Activated CD8-positive, alpha-beta memory T cell treated with anti-CD3 and anti-CD28 coated beads, Interleukin-2, amount 10 ng/mL, durations not matched to agents 7 days and 5 days (primary cell): ENCODE measurements around the gene AZGP1. TPM values are rescaled to one million over a fixed set of nuclear protein-coding genes. Genes with fewer than 3 reads are reported as not detected.
"Not testable (repeated sequence)": the region's sequence is repeated elsewhere in the genome, so short reads cannot be mapped to it uniquely, and the experiment has no call there.

Source experiments
- ATAC-seq: fragments of 150-1000 bp; cut with Tn5 transposase; one replicate; pipeline ENCODE4 v1.10.0; 2021; ENCODE audit warnings: moderate library complexity
- CTCF ChIA-PET: fragments of 350-600 bp; sonication (Branson Sonifier 250); formaldehyde crosslinking; loops from one replicate; lab custom pipeline; 2021; ENCODE audit warnings: antibody characterized with exemption; lab: Charles Lee
- DNase-seq: peaks from one replicate; pipeline ENCODE4 v3.0.0-alpha.2; 2020
- H3K27ac Mint-ChIP-seq: one replicate; pipeline ENCODE4 v1.8.0; 2021; ENCODE audit warnings: mild to moderate bottlenecking, mixed read lengths
- H3K27me3 Mint-ChIP-seq: one replicate; pipeline ENCODE4 v1.8.0; 2021; ENCODE audit warnings: mixed read lengths
- H3K36me3 Mint-ChIP-seq: one replicate; pipeline ENCODE4 v1.8.0; 2021; ENCODE audit warnings: mild to moderate bottlenecking, mixed read lengths
- H3K4me1 Mint-ChIP-seq: one replicate; pipeline ENCODE4 v1.8.0; 2021; ENCODE audit warnings: mixed read lengths
- H3K4me3 Mint-ChIP-seq: one replicate; pipeline ENCODE4 v1.8.0; 2021; ENCODE audit warnings: mild to moderate bottlenecking, moderate library complexity, mixed read lengths
- H3K9me3 Mint-ChIP-seq: one replicate; pipeline ENCODE4 v1.8.0; 2022; ENCODE audit warnings: low read depth, mixed read lengths
- total RNA-seq, 2 experiments: library from RNA; stranded (reverse); gene quantifications; one replicate each; pipeline ENCODE4 v1.2.3, GENCODE V29; 2021

The AZGP1 gene
- total RNA-seq, 2 experiments from 2014 or later, result not detected

DNA sequence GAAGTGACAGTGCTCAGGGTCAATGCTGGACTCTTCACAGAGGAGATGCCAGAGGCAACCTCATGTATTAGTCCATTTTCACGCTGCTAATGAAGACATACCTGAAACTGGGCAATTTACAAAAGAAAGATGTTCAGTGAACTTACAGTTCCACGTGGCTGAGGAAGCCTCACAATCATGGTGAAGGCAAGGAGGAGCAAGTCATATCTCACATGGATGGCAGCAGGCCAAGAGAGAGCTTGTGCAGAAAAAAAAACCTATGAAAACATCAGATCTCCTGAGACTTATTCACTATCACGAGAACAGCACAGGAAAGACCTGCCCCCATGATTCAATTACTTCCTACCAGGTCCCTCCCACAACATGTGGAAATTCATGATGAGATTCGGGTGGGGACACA, 40.8 kb downstream of the AZGP1 start:
- DNase-seq, CTCF ChIA-PET, H3K27ac Mint-ChIP-seq, H3K36me3 Mint-ChIP-seq, H3K4me3 Mint-ChIP-seq, H3K9me3 Mint-ChIP-seq, ATAC-seq: not testable (repeated sequence)
- peaks cover 22% of the 10 kb centered on the region for H3K27me3 Mint-ChIP-seq
- peaks cover 10% of the 10 kb centered on the region for H3K4me1 Mint-ChIP-seq

DNA sequence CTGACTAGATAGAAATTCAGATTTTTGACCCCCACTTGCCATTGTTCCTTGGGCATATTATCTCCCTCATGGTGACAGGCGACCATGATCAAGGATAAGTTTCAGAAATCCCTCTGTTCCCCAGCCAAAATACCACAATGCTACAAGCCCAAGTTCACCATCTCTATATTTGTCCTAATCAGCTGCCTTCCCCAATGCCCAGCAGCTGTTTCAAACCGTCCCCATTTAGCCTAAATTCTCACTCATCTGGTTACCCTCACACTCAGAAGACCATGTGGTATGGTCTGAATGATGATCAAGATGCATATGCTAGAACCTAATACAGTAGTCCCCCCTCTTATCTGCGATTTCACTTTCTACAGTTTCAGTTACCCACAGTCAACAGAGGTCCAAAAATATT, 45.5 kb downstream of the AZGP1 start:
- Mint-ChIP-seq H3K27me3 (peaks cover 41% of the 10 kb centered on the region), H3K36me3 (no peaks in the 10 kb centered on the region), H3K4me3 (no peak overlapping the region), H3K4me1 (peaks cover 23% of the 10 kb centered on the region), H3K27ac (no peak overlapping the region), H3K9me3 (no peaks in the 10 kb centered on the region)
- ATAC-seq, result no peak
- CTCF ChIA-PET, result interaction anchor here (0.8 to 2.6 kb wide), 6 partner anchors 11 to 59 kb away, joined by 3 to 16 read pairs (median 5); partner anchors contain the start of gene TRIM4
- DNase-seq, result no peak

DNA sequence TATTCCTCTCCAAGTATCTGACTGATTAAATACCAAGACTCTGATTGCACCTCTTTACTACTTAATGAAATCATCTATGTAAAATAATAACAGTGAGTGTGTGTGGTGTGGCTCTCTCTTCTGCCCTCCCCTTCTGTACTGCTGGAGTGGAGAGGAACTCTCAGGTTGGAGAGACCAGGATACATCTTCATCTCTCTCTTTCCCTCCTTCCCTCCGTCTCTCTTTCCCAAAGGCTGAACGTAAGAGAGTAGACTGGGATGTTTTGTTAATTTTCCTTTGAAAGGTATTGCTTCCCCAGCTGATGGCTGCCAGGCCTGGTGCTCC, 46.1 kb downstream of the AZGP1 start:
- Mint-ChIP-seq H3K36me3 (no peaks in the 10 kb centered on the region), H3K27me3 (peaks cover 42% of the 10 kb centered on the region), H3K4me1 (peaks cover 17% of the 10 kb centered on the region), H3K4me3 (peak overlapping the region; percentile 53), H3K27ac (no peak overlapping the region), H3K9me3 (no peaks in the 10 kb centered on the region)
- CTCF ChIA-PET, result interaction anchor here (0.7 to 2.6 kb wide), 10 partner anchors 9 to 124 kb away, joined by 3 to 16 read pairs (median 4); partner anchors contain the start of gene TRIM4
- DNase-seq (no peak), ATAC-seq (peak; percentile 42)

DNA sequence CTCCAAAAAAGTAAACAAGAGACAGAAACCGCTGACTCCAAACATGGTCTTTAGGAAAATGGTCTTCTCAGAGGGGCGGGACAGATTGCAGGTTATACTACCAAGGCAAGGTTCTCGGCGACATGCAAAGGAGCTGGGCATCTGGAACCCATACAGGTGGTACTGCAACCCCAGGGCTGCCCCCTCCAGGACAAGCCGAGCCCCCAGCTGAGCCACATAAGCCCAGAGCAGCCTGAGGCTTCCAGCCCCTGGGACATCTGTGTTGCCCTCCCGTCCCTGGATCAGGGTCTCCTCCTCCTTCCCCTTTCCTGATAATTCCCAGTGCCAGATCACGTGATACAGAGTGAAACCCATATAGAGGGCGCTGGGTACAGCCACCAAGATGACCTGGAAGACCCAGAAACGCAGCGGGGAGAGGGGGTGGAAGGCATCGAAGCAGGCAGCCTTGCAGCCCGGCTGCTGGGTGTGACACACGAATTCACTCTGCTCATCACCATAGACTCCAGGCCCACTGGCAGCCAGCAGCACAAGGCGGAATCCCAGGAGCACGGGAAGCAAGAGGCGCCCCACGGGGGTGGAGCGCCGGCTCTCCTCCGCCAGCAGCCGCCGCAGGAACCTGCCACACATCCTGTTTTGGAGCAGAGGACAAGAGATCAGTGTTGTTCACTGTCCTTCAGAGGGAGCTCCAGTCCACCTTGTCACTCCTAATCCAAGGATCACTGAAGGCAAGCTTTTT, 46.7 kb downstream of the AZGP1 start, which contains the start of gene GJC3:
GJC3 (minus strand) TSS at position 627 of the 736 bp plus-strand sequence; CDS start at position 627, 0 bp downstream.
- H3K27ac Mint-ChIP-seq, result no peak within 1 kb of the TSS
- H3K27me3 Mint-ChIP-seq, result peaks cover 40% of the 10 kb centered on the region
- CTCF ChIA-PET, result interaction anchor here (0.7 to 2.6 kb wide), 10 partner anchors 10 to 124 kb away, joined by 3 to 16 read pairs (median 4); partner anchors contain the start of gene TRIM4
- DNase-seq (peak; percentile 65), ATAC-seq (peak; percentile 96)
- no peaks in the 10 kb centered on the region for H3K36me3 Mint-ChIP-seq
- peaks cover 17% of the 10 kb centered on the region for H3K4me1 Mint-ChIP-seq
- H3K4me3 Mint-ChIP-seq, result peak within 1 kb of the TSS; percentile 53
- no peaks in the 10 kb centered on the region for H3K9me3 Mint-ChIP-seq

DNA sequence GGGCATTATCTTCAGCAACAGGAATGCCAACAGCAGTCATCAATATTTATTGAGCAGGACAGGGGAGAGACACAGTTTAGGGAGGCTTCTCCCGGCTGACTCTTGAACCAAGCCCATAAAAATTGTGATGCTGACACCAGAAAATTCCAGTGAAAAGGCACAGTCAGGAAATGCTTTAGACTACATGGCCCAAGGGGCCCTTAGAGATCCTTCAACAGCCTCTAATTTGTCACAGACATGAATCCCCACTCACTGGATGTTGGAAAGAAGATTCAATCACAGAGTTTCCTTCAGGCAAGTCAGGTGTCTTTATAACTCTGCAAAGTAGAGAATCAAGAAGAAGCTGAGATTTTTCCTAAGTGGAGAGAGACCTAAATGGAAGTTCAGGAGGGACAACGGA, 47.6 kb downstream of the AZGP1 start:
- CTCF ChIA-PET, result interaction anchor here (1.8 to 2.6 kb wide), 2 partner anchors 9 to 15 kb away, joined by 6 to 16 read pairs; partner anchors contain the start of gene TRIM4
- Mint-ChIP-seq H3K27ac (no peak overlapping the region), H3K36me3 (no peaks in the 10 kb centered on the region), H3K27me3 (peaks cover 40% of the 10 kb centered on the region), H3K4me1 (peaks cover 17% of the 10 kb centered on the region), H3K4me3 (no peak overlapping the region), H3K9me3 (no peaks in the 10 kb centered on the region)
- no peak for ATAC-seq
- no peak for DNase-seq

DNA sequence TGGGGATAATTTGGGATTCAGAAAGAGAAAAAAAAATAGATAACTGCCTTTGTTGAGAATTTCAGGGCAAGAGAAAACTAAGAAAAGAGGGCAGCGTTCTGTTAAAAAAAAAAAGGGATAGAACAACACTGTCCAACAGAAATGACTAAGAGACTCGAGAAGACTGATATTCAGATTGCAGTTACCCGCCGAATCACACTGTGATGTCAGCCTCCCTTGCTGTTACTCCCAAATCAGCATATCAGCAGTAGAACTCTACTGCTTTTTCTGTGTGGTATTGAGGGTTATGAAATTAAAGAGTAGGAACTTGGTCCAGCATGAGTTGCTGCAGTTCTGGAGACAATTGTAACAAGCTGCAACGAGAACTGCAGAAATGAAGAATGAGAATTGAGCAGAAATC, 48.3 kb downstream of the AZGP1 start:
- Mint-ChIP-seq H3K4me3 (no peak overlapping the region), H3K9me3 (no peaks in the 10 kb centered on the region), H3K4me1 (peaks cover 17% of the 10 kb centered on the region), H3K27ac (no peak overlapping the region), H3K36me3 (no peaks in the 10 kb centered on the region), H3K27me3 (peaks cover 37% of the 10 kb centered on the region)
- DNase-seq (no peak), ATAC-seq (no peak)
- CTCF ChIA-PET, result interaction anchor here (0.5 to 0.9 kb wide), 2 partner anchors 9 to 211 kb away, joined by 3 read pairs; no protein-coding TSS in a partner anchor

DNA sequence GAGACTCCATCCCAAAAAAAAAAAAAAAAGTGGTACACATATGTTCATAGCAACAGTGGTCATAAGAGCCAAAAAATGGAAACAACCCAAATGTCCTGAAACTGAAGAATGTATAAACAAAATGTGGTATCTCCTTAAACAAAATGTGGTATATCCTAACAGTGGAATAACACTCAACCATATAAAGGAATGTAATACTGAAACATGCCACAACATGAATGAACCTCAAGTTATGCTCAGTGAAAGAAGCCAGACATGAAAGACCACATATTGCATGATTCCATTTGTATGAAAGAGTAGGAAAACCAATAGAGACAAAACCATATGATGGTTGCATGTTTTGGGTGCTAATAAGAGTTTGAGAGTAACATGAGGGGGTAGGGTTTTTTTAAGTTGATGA, 49.5 kb downstream of the AZGP1 start:
- Mint-ChIP-seq H3K4me1 (peaks cover 19% of the 10 kb centered on the region), H3K9me3 (no peaks in the 10 kb centered on the region), H3K4me3 (no peak overlapping the region), H3K27me3 (peaks cover 35% of the 10 kb centered on the region), H3K36me3 (peaks cover 9% of the 10 kb centered on the region), H3K27ac (no peak overlapping the region)
- no peak for ATAC-seq
- CTCF ChIA-PET, result interaction anchor here (0.7 kb wide), 1 partner anchor 1151 kb away, joined by 3 read pairs; no protein-coding TSS in a partner anchor
- no peak for DNase-seq

DNA sequence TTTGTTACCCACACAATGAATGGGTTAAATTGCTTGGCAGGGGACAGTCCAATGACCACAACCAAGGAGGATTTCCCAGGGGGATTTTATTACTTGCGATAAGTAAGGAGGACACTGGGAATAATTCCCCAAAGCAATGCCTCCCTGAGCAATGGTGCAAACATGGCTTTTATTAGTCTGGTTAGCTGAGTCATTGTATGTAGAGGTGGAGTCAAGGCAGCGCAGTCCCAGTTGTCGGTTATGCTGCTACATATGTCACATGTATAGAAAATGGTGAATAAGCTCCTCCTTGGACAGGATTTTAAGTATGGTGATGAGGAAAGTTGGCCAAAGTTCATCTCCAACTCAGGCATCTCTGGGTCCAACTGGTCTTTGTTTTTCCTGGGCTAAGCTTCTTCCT, 52.6 kb downstream of the AZGP1 start:
- CTCF ChIA-PET, result interaction anchor here (0.6 to 1.4 kb wide), 3 partner anchors 10 to 106 kb away, joined by 3 to 4 read pairs (median 3); no protein-coding TSS in a partner anchor
- no peak overlapping the region for H3K27ac Mint-ChIP-seq
- H3K36me3 Mint-ChIP-seq, result peaks cover 14% of the 10 kb centered on the region
- H3K4me3 Mint-ChIP-seq, result no peak overlapping the region
- DNase-seq (no peak), ATAC-seq (no peak)
- H3K27me3 Mint-ChIP-seq, result peaks cover 28% of the 10 kb centered on the region
- peaks cover 21% of the 10 kb centered on the region for H3K4me1 Mint-ChIP-seq
- no peaks in the 10 kb centered on the region for H3K9me3 Mint-ChIP-seq

DNA sequence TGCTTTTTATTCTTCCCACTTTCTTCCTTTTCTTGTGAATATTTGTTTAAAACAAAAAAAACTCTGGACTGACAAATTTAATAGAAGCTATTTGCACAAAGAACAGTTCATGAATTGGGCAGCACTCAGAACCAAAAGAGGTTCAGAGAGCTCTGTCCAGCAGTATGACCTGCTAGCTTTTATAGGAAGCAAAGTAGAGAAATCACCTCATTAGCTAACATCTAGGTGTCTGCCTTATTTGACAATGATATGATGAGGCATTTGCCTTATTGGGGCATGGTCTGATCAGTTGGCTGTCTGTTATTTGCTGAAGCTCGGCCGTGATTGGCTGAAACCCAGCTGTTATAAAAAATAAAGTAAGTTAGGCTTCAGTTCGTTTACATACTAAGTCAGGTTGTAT, 55.7 kb downstream of the AZGP1 start:
- Mint-ChIP-seq H3K27ac (peak overlapping the region; percentile 97), H3K36me3 (peaks cover 34% of the 10 kb centered on the region), H3K4me1 (peaks cover 43% of the 10 kb centered on the region), H3K27me3 (peaks cover 3% of the 10 kb centered on the region), H3K9me3 (no peaks in the 10 kb centered on the region), H3K4me3 (peak overlapping the region; percentile 94)
- CTCF ChIA-PET, result interaction anchor here (1.0 to 9.7 kb wide), 10 partner anchors 9 to 296 kb away, joined by 3 to 156 read pairs (median 4); partner anchors contain the start of genes GJC3 and ZSCAN21
- ATAC-seq (no peak), DNase-seq (no peak)

DNA sequence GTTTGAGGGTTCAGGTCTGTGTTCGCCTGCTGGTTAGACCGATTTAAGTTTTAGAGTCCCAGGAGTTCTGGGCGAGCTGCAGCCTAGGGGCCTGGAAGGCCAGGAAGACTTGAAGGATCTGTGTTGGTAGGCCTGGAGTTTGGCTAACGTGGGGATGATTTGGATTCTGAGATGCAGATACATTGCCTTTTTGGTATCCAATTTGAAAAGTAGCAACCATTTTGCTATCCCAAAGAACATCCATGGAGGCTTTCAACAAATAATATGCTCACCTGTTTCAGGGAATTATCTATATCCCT, 56.1 kb downstream of the AZGP1 start:
- CTCF ChIA-PET, result interaction anchor here (1.0 to 9.7 kb wide), 11 partner anchors 10 to 296 kb away, joined by 3 to 156 read pairs (median 5); partner anchors contain the start of genes GJC3 and ZSCAN21
- no peak for ATAC-seq
- Mint-ChIP-seq H3K27me3 (peaks cover 2% of the 10 kb centered on the region), H3K9me3 (no peaks in the 10 kb centered on the region), H3K4me1 (peaks cover 45% of the 10 kb centered on the region), H3K36me3 (peaks cover 36% of the 10 kb centered on the region), H3K27ac (peak overlapping the region; percentile 97), H3K4me3 (peak overlapping the region; percentile 94)
- no peak for DNase-seq

DNA sequence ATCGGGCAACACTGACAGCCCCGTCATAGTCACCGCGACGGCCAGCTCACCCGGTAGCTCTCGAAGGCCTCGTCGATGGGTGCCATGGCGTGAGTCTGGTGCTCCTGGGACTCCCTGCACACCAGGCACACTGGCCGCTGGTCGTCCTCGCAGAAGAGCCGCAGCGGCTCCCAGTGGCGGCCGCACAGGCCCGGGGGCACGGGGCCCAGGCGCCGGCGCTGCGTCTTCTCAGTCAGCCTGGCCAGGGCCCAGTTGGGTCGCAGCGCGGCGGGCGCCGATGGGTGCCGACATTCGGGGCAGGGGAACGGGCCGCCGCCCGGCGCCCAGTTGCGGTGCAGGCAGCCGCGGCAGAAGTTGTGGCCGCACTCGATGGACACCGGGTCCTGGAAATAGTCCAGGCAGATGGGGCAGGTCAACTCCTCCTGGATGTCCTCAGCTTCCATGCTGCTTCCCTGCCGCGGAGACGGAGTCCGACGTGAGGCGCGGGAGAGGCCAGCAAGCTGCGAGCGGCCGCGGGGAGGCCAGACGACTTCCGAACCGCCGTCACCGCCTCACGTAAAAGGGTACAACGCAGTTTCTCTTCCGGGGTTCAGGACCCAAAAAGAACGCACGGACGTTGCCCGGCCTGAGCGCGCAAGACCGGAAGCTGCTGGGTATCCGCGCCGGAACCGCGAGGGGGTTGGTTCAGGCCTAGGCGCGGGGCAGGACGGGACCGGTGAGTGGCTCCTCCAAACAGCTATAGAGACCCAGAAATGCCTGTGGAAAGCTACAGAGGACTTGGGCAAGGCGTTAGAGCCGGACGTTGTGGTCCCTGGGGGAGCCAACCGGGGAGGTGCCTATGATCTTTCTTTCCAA, 56.6 kb downstream of the AZGP1 start, which contains the start of gene TRIM4:
TRIM4 (minus strand) TSS at position 572 of the 855 bp plus-strand sequence; CDS start at position 443, 129 bp downstream.
- ATAC-seq (peak; percentile 99), DNase-seq (peak; percentile 96)
- Mint-ChIP-seq H3K4me1 (peaks cover 49% of the 10 kb centered on the region), H3K4me3 (peak within 1 kb of the TSS; percentile 94), H3K9me3 (no peaks in the 10 kb centered on the region), H3K27ac (peak within 1 kb of the TSS; percentile 97), H3K36me3 (peaks cover 36% of the 10 kb centered on the region), H3K27me3 (no peaks in the 10 kb centered on the region)
- CTCF ChIA-PET, result interaction anchor here (0.7 to 9.7 kb wide), 14 partner anchors 8 to 295 kb away, joined by 3 to 156 read pairs (median 4); partner anchors contain the start of genes GJC3, LAMTOR4 and ZSCAN21
